NCI-H2196 (cell line): Measurements from ENCODE around the gene TPPP3.
"Not testable (repeated sequence)": the region's sequence is repeated elsewhere in the genome, so short reads cannot be mapped to it uniquely, and the experiment has no call there.

Experiments
- DNase-seq: peaks from one replicate; lab custom pipeline; 2025; ENCODE audit not compliant: unreplicated experiment; lab: John Stamatoyannopoulos, UW

Gene TPPP3

DNA sequence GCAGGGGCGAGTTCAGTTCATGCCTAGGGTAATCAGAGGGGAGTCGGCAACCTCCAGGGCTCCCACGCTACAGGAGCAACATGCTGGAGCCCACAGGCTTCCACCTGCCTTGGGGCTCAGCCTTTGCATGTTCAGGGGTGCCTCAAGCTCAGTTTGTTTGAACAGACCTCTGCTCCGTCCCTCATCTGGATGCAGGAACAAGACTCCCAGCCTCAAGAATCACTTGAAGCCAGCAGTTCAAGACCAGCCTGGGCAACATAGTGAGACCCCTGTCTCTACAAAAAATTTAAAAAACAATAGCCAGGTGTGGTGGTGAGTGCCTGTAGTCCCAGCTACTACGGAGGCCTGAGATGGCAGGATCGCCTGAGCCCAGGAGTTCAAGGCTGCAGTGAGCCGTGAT, 32.7 kb upstream of the TPPP3 start:
- DNase-seq, result no peak

DNA sequence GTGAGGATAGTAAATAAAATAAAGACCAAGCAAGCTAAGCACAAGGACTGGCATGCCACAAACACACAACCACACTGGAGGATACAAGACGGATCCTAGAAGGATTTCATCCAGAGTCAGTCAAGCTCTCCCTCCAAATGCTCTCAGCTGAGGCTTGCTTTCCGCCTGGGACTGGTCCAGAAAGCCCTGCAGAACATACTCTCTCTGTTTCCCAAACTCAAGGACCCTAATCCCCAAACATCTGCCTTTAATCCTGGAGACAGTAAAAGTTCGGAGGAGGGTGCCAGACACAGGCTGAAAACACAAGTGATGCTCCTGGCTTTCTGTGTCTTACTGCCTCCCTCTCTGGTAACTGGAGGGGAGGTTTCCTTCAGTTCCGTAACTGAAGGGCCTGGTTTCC, 32.3 kb upstream of the TPPP3 start:
- no peak for DNase-seq

DNA sequence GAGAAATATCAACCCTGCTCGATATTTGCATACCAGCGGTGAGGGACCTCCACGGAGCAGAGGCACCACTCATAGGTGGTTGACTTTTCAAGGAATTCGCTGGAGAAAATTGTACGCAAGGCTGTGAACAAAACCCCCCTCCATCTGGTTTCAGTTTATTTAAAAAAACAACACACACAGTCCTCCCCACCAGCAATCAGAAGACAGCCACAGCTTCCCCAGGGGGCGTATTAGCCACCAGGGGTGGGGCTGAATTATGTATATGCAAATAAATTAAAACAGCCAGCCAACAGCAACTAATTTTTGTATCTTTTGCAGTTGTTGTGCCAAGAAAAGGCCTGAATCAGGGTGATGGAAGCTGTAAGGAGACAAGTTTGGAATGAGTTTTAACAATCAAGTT, 31.8 kb upstream of the TPPP3 start:
- DNase-seq, result no peak

DNA sequence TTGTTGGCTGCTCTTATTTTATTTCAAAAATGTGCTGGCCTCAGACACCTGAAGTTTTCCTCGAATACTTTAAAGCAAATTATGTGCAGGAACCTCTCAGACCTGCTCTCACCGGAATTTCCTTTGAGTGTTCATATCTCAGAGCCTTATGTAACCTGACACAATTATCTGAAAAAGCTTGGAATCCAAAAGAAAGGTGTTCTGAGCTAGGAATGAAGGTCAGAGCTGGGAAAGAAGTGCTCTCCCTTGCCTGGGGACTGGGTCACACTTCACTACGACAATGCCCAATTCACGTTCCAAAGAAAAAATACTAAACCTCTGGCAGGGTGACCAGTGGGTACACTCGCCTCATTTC, 30.9 kb upstream of the TPPP3 start:
- DNase-seq, result no peak

DNA sequence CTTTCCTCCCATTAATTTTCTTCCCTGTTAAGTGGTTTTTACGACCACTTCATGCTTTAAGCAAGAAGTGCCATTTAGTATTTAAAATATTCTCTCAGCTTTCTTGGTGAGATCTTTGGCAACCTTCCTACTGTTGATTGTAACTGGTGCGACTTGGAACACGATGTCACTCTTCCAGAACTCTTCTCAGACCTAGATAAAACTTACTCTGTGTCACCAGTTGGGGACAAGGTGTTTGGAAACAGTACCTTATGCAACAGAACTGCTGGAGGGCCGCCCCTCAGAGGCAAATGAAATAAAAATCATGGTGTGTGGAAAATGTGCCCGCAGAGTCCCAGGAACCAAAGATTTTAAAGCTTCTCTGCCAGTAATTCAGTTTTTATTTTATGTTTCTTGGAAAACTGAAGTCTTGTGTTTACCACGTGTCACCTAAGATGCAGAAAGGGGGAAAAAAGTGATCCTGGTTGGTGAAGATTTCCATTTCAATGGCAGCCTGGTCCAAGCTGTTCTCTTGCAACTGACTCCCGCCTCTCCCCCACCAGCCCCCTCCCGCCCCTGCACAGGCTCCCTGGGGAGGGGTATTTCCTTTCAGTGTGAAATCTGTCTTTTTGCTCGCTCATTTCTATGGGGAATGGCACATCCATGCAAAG, 30.4 kb upstream of the TPPP3 start:
- no peak for DNase-seq

DNA sequence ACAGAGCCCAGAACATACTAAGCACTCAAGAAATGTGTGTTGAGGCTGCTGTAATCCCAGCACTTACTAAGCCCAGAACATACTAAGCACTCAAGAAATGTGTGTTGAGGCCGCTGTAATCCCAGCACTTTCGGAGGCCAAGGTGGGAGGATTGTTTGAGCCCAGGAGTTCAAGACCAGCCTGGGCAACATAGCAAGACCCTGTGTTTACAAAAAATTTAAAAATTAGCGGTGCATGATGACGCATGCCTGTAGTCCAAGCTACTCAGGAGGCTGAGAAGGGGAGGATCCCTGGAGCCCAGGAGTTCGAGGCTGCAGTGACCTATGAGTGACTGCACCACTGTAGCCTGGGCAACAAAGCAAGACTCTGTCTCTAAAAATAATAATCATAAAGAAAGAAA, 29.7 kb upstream of the TPPP3 start:
- no peak for DNase-seq

DNA sequence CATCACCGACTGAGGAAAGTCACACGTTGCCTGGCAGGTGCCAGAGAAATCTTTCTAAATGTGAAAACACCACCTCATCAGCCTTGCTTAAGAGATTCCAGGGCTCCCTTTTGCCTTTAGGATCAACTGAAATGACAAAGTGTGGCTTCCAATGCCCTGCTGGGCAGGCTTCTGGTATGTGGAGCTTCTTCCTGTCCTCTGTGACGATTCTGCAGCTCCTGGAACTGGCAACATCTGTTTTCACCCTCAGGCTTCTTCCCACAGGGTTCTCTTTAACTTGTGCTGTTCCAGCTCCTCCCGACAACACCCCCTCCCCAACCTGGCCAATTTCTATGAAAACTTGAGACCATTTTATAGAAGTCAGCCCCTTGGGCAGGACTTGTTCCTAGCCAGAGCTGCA, 27.7 kb upstream of the TPPP3 start:
- no peak for DNase-seq

DNA sequence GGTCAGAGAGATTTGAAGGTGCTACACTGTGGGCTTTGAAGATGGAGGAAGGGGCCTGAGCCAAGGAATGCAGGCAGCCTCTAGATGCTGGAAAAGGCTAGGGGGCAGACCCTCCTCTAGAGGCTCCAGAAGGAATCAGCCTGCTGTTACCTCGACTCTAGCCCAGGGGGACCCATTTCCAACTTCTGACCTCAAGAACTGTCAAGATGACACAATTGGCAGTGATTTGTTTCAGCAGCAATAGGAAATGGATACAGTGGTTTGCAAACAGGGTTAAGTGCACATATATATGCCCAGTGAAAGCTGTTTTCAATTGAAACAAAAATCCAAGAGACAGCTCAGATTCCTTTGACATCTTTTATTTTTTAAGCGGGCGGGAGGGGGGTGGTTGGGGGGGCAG, 26.6 kb upstream of the TPPP3 start:
- DNase-seq, result no peak

DNA sequence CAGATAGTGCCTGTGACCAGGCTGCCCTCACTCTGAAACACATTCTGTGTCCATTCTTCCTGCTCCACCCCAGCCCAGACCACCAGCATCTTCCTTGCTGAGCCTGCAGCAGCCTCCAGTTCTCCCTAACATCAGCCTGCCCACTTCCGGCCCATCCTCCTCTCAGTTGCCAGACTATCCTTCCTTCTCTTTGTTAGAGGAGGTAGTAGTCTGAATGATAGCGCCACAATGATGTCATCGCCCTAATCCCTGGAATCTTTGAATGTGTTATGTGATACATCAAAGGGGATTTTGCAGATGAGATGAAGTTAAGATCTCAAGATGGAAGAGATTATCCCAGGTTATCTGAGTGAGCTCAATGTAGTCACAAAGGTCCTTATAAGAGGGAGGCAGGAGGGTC, 26.2 kb upstream of the TPPP3 start:
- DNase-seq, result no peak

DNA sequence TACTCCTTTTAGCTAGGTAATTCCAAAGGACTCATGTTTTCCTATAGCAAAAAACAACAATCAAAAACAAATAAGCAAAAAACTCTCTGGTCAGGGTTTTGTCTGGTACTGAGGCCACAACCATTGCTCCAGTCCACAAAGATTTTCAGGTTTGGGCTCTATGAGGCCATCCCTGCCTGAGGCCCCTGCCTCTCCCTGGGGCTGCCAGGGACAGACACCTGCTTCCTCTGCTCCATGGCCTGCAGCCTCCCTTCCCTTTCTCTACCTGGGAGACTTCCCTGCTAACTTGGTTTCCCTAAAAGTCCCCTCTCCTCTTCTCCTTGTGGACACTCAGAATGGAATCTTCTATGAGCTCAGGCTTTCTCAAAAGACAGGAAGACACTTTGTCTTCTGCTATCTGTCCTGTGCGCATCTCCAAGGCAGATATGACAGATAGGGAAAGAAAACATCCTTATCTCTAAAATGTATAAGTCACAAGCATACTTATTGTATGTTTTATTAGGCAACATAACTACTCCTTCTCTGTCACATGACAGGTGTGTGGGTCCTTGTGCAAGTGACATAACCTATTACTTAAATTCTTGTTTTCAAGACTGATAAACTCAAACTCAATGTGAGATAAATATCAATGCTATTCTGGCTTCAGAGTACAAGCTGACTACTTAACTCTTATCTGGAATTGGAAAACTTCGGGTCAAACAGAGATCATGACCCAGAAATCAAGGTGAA, 24.2 kb upstream of the TPPP3 start:
- no peak for DNase-seq

DNA sequence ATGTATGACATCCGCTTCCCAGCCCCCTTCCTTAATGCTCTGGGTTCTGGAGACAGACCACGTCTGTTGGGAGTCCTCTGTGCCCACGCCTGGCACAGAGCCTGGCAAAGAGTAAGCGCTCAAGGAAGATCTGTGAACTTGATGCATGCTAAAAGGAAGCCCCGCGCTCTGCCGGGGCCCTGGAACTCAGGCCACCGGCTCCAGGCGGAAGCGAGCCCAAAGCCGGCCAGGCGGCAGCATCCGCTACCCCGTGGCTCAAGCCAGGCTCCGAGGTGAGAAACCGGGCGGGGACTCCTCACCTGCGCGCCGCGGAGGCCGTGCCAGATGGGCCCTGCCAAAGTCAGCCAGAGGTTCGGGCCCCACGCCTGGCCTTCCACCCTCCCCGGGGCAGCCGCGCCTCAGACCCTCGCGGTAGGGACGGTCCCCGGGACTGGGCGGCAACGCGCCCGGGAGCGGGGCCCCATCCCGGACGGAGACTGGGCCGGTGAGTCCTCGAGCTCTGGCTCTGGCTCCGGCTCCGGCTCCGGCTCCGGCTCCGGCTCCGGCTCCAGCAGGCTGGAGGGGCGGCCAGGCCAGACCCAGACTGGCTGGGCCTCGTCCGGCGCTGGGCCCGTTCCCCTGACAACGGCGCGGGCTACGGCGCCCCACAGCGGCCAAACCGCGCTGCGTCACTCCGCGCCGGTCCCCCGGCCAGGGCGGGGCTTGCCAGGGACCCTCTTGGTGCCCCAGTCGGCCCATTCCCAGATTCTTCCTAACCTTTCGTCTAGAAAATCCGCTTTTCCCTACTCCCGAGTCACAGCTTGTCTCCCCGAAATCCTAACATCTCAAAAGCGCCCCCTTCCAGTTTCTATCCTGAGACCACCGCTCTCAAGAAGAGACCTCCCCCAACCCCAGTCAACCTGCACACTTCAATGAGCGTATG, 22.8 kb upstream of the TPPP3 start, which contains the start of gene ZDHHC1:
ZDHHC1 (minus strand) TSS at position 606 of the 922 bp plus-strand sequence. CDS start 8,702 bp downstream, outside the sequence.
- DNase-seq, result peak; percentile 49

DNA sequence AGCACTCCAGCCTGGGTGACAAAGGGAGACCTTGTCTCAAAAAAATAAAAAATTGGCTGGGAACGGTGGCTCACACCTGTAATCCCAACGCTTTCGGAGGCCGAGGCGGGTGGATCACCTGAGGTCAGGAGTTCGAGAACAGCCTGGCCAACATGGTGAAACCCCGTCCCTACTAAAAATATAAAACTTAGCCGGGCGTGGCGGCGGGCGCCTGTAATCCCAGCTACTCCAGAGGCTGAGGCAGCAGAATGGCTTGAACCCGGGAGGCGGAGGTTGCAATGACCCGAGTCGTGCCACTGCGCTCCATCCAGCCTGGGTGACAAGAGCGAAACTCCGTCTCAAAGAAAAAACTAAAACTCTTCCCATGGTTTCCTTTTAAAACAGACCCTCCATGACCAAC, 22.1 kb upstream of the TPPP3 start:
- not testable (repeated sequence) for DNase-seq

DNA sequence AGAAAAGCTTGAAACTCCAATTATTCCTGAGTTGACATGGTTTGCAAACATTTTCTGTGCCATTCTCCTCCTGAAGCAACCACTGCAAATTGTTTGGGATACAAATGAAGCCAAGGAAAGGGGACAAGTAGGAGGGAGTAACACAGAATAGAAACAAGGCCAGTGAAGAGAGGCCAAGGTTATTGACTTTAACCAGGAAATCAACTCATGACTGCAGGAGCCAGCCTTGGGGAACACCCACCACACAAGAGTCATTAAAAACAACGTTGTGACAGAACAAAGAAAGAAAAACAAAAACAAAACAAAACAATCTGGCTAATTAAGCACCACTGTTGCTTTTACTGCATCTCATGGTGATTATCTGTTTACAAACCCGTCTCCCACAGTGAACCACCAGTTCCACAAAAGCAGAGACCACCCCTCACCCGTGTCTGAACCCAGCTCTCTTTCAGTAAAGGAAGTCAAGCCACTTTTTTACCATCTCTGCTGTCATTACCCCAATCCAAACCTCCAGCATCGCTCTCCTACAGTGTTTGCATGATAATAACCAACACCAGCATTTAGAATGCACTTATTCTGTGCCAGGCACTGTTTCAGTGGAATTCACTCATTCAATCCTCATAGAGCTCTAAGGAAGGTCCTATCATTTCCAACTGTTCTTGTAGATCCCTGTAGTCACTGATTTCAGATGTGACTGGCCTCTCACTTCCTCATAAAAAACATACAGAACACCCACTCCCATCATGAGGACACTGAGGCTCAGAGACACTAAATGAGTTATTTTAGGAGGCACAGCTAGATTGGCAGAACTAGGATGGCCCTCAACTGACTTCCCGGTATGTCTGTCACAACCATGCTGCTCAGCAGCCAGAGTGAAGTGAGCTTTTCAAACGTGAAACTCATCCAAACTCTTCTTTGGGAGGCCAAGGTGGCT, 20.9 kb upstream of the TPPP3 start:
- no peak for DNase-seq

DNA sequence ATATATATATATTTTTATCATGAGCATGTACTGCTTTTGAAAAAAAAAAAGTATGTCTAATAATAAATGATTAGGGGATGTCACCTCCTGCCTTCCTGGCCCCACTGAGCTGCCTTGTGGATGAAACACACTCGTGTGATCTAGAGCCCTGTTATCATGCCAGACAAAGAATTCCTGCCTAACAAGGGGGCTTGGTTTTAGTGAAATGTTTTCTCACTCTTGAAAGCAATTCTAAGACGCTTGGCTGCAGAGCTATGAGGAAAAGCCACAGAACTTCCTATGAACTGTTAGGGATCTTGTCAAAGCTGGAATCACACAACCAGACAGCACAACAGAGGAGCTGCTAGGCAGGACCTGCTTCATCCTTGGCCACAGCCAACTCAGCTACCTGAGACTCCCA, 19.0 kb upstream of the TPPP3 start:
- no peak for DNase-seq

DNA sequence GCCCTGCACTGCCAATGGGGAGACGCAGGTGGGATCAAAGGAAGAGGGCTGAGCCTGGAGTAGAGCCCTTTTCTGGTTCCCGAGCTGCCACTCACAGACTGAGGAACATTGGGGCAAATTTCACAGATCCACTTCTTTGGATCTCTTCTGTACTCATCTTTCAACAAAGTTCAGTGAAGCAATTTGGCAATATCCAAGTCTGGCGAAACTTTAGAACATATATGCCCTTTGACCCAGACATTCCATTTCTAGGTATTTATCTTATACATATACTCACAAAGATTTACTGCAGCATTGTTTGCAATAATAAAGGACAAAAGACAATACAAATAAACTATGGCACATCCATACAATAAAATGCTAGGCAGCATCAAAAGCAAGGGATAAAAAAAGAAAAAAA, 18.0 kb upstream of the TPPP3 start:
- DNase-seq, result no peak

DNA sequence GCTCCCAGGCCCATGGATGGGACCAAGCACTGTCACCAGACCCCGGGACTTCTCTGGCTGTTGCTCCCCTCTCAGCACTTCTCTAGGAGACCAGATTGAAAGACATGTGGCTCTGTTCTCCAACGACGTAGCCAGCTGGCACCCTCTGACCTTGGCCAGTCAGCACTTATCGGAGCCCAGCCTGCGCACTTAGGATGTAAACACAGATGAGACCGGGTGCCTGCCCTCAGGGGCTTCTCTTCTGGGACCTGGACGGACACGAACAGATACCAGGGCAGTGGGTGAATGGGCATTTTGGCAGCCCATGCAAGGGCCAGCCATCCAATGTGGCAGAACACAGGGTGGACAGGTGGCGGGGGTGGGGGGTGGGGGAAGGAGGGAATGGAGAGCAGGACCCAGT, 16.3 kb upstream of the TPPP3 start:
- DNase-seq, result no peak

DNA sequence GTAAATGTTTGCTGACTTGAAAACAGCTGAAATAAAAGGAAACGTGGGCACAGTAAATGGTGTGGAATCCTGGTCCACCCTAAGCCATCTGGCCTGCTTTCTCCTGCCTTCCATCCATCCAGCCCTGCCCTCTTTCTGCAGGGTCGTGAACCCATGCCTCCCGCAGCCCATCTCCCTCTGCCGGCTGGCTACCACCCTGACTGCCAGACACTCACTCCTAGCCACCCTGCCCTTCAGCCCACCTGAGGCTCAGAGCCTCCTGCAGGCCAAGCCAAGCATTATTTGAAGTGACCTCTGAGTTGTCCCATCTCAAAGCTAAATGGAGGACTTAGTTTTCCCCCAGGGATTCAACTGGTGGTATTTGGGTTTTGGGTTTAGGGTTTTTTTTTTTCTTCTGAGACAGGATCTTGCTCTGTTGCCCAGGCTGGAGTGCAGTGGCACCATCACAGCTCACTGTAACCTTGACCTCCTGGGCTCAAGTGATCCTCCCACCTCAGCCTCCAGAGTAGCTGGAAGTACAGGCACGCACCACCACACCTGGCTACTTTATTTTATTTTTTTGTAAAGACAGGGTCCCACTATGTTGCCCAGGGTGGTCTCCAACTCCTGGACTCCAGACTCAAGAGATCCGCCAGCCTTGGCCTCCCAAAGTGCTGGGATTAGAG, 14.6 kb upstream of the TPPP3 start:
- no peak for DNase-seq

DNA sequence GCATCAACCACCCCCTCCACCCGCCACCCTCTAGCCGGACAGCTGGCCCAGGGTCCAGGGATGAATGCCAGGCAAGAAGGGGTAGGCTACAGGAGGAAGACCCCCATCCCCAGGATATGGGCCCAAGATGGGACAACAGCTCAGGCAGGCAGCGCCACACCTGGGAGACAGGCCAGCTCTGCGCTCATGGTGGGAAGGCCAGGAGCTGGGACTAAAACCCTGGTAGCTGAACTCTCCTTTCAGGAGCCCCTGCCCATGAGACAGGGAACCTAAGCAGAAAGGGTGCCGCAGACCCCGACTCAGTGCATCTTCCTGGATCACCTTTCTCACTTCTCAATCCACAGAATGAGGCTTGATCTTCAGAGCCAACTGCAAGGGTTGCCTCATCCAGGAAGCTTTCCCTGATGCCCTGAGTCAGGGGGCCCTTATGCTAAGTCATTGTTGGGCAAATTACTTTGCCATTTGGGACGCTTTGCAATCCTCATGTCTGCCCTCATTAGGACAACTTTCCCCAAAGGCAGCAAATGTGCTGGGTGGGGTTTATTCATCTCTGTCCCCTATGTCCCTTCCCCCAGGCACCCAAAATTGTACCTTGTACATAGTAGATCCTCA, 14.0 kb upstream of the TPPP3 start:
- DNase-seq, result no peak

DNA sequence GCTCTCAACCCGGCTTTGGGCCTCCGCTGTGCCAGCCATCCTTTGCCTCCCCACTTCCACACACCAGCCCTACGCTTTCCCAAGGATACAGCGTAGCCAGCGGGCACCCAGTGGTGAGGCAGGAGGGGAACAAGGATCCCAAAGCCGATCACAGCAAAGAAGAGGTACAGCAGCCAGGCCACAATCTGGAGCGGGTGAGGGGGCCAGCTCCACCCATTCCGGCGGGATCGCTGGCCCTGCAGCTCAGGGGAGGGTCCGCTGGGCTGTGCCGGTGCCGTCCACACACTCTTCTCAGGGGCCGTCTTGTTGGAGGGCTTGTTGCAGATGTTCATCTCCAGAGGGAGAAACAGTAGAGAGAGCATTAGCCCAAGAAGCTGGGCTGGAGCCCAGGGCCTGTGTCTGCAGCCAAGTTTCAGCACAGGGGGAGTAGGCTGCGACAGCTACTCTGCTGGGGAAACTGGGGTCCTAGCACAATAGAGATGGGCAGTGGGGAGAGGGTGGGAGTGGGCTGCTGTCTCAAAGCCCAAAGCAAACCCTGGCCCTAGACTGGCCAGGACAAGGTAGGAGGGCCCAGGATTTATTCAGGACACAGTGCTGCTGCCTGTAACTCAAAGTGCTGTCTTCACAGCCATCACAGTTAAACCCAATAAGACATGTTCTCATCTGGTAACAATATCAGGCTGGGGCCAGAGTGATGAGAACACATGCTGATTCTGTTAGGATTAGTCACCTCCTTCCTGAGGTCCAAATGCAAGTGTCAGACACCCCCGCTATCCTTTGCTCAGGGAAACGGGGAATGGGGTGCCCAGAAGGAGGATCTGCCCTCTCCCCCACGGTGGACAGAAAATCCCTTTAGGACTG, 13.0 kb upstream of the TPPP3 start:
- no peak for DNase-seq
